Measurements from ENCODE around the gene AGAP1. TPM values are rescaled to one million over a fixed set of nuclear protein-coding genes. Genes with fewer than 3 reads are reported as not detected.

Gene AGAP1
- total RNA-seq, 2 donors from 2014 or later = 32.8 to 34.7 TPM

- H3K36me3 ChIP-seq (ENCODE audit: control insufficient read depth, insufficient read depth, low read length) = no peaks in the 10 kb centered on the region
- no peaks in the 10 kb centered on the region for H3K27me3 ChIP-seq (ENCODE audit: control insufficient read depth, insufficient read depth, low read length, poor library complexity, severe bottlenecking)
- TF ChIP-seq CTCF (conservative IDR thresholded peaks at IDR 0.05) = no peak
- no peak overlapping the region for H3K27ac Mint-ChIP-seq
- no peak overlapping the region for H3K9ac ChIP-seq (ENCODE audit: extremely low read depth, low read length, poor library complexity, severe bottlenecking)
- H3K4me1 Mint-ChIP-seq = peaks cover 13% of the 10 kb centered on the region
- no peak overlapping the region for H3K27ac ChIP-seq (ENCODE audit: low read depth, low read length)
- no peaks in the 10 kb centered on the region for H3K36me3 Mint-ChIP-seq (ENCODE audit: low read depth)
- H3K4me1 ChIP-seq (ENCODE audit: control insufficient read depth, insufficient read depth, low read length) = no peaks in the 10 kb centered on the region
- no peak overlapping the region for H3K4me3 Mint-ChIP-seq
- DNase-seq = no peak
- H3K27me3 Mint-ChIP-seq (ENCODE audit: insufficient read depth) = no peaks in the 10 kb centered on the region
- no peaks in the 10 kb centered on the region for H3K9me3 ChIP-seq (ENCODE audit: control insufficient read depth, low read length)
- no peak overlapping the region for H3K4me3 ChIP-seq (ENCODE audit: low read length)
- 86 to 88% methylated on average over 10 to 11 of the region's 11 CpGs for WGBS, 2 experiments (ENCODE audit: insufficient coverage in 1 of 2, insufficient read length in 1 of 2)
- H3K9me3 Mint-ChIP-seq = no peaks in the 10 kb centered on the region
Observed at GRCh38 chr2:235592430-235592829, 98.6 kb downstream of the AGAP1 start.

- no peak for DNase-seq
- H3K36me3 Mint-ChIP-seq (ENCODE audit: low read depth) = no peaks in the 10 kb centered on the region
- TF ChIP-seq CTCF (conservative IDR thresholded peaks at IDR 0.05) = no peak
- Histone ChIP-seq H3K9ac (ENCODE audit: extremely low read depth, low read length, poor library complexity, severe bottlenecking) (no peak overlapping the region), H3K36me3 (ENCODE audit: control insufficient read depth, insufficient read depth, low read length) (no peaks in the 10 kb centered on the region), H3K4me1 (ENCODE audit: control insufficient read depth, insufficient read depth, low read length) (no peaks in the 10 kb centered on the region), H3K27ac (ENCODE audit: low read depth, low read length) (no peak overlapping the region), H3K4me3 (ENCODE audit: low read length) (no peak overlapping the region), H3K9me3 (ENCODE audit: control insufficient read depth, low read length) (no peaks in the 10 kb centered on the region), H3K27me3 (ENCODE audit: control insufficient read depth, insufficient read depth, low read length, poor library complexity, severe bottlenecking) (no peaks in the 10 kb centered on the region)
- H3K27me3 Mint-ChIP-seq (ENCODE audit: insufficient read depth) = no peaks in the 10 kb centered on the region
- H3K27ac Mint-ChIP-seq = no peak overlapping the region
- no peak overlapping the region for H3K4me3 Mint-ChIP-seq
- H3K9me3 Mint-ChIP-seq = no peaks in the 10 kb centered on the region
- 91 to 95% methylated on average over 5 to 6 of the region's 6 CpGs for WGBS, 2 experiments (ENCODE audit: insufficient coverage in 1 of 2, insufficient read length in 1 of 2)
- peaks cover 13% of the 10 kb centered on the region for H3K4me1 Mint-ChIP-seq
Observed at GRCh38 chr2:235592836-235593235, 99.0 kb downstream of the AGAP1 start.

DNA sequence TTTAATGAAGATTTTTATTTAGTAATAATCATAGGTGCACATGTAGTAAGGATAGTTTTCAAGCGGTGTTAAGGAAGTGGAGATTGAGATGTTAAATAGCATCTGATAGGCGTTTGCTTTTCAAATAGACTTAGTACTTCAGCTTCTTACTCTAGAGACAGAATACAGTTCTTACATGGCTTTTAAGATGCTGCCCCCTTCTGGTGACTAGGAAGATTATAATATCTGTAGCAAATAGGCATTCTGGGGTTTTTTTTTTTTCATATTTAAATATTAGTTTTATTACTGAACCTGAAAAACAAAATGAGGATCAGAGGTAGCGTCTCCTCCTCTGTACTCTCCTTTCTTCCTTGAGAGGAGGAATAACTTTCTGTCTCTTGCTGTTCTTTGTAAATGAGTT lies 100.2 kb downstream of the AGAP1 start:
- no peaks in the 10 kb centered on the region for H3K9me3 Mint-ChIP-seq
- WGBS, 2 experiments (ENCODE audit: insufficient coverage in 1 of 2, insufficient read length in 1 of 2) = 23 to 88% methylated on average over 1 to 3 of the region's 3 CpGs

More for the DNA sequence above, 100.2 kb downstream of the AGAP1 start:
- Histone ChIP-seq H3K4me1 (ENCODE audit: control insufficient read depth, insufficient read depth, low read length) (no peaks in the 10 kb centered on the region), H3K4me3 (ENCODE audit: low read length) (no peak overlapping the region), H3K27me3 (ENCODE audit: control insufficient read depth, insufficient read depth, low read length, poor library complexity, severe bottlenecking) (no peaks in the 10 kb centered on the region), H3K9me3 (ENCODE audit: control insufficient read depth, low read length) (no peaks in the 10 kb centered on the region), H3K27ac (ENCODE audit: low read depth, low read length) (no peak overlapping the region), H3K36me3 (ENCODE audit: control insufficient read depth, insufficient read depth, low read length) (no peaks in the 10 kb centered on the region), H3K9ac (ENCODE audit: extremely low read depth, low read length, poor library complexity, severe bottlenecking) (no peak overlapping the region)
- peak; percentile 87 for TF ChIP-seq CTCF (conservative IDR thresholded peaks at IDR 0.05)
- no peak overlapping the region for H3K4me3 Mint-ChIP-seq
- peaks cover 16% of the 10 kb centered on the region for H3K4me1 Mint-ChIP-seq
- no peak for DNase-seq
- H3K27ac Mint-ChIP-seq = no peak overlapping the region
- no peaks in the 10 kb centered on the region for H3K27me3 Mint-ChIP-seq (ENCODE audit: insufficient read depth)
- H3K36me3 Mint-ChIP-seq (ENCODE audit: low read depth) = no peaks in the 10 kb centered on the region

Data from endodermal cell (in vitro differentiated cells).